OCI-LY7 (cell line): ENCODE results near the gene FMN1. TPM values are rescaled to one million over a fixed set of nuclear protein-coding genes. Genes with fewer than 3 reads are reported as not detected.

ENCODE experiments used
- BruUV-seq: library from RNA; stranded (reverse); fragments of 400-500 nt; replicated peaks from 2 replicates; lab custom pipeline; 2021; lab: Mats Ljungman, UMichigan
- CTCF ChIA-PET: fragments of 300-600 bp; sonication (Branson Sonifier 250); formaldehyde crosslinking; loops from one replicate; lab custom pipeline; 2022; ENCODE audit warnings: antibody characterized with exemption; ENCODE audit not compliant: unreplicated experiment; lab: Charles Lee
- POLR2A ChIA-PET: fragments of 300-600 bp; sonication (Branson Sonifier 250); formaldehyde crosslinking; loops from one replicate; lab custom pipeline; 2022; ENCODE audit warnings: antibody characterized with exemption; lab: Charles Lee
- DNase-seq: peaks from one replicate; pipeline ENCODE4 v3.0.0-alpha.2; 2015; ENCODE audit warnings: low spot score
- H2AFZ ChIP-seq: fragments of 200-600 bp; sonication (generic), shearing (Covaris generic); 2 replicates; pipeline ENCODE4 v1.6.1; 2014; ENCODE audit warnings: mild to moderate bottlenecking, antibody characterized with exemption, low read length, moderate library complexity
- H3K27ac ChIP-seq: fragments of 200-600 bp; sonication (generic); 2 replicates; pipeline ENCODE4 v1.5.1; 2014; ENCODE audit warnings: mixed run types, low read depth, mild to moderate bottlenecking, moderate library complexity, low read length, inconsistent platforms; ENCODE audit not compliant: poor library complexity, severe bottlenecking
- H3K36me3 ChIP-seq: fragments of 200-600 bp; sonication (generic); 2 replicates; pipeline ENCODE4 v1.6.1; 2014; ENCODE audit warnings: mild to moderate bottlenecking, antibody characterized with exemption, low read length, moderate library complexity, mixed read lengths; ENCODE audit not compliant: insufficient read depth
- H3K4me1 ChIP-seq: fragments of 200-600 bp; sonication (generic); 2 replicates; pipeline ENCODE4 v1.5.1; 2014; ENCODE audit warnings: mild to moderate bottlenecking, low read length; ENCODE audit not compliant: insufficient read depth, poor library complexity, severe bottlenecking
- H3K4me2 ChIP-seq: fragments of 200-600 bp; sonication (generic); 2 replicates; pipeline ENCODE4 v1.6.1; 2014; ENCODE audit warnings: mild to moderate bottlenecking, low read length
- H3K4me3 ChIP-seq: fragments of 200-600 bp; sonication (generic); 2 replicates; pipeline ENCODE4 v1.5.1; 2014; ENCODE audit warnings: mild to moderate bottlenecking, low read depth, low read length; ENCODE audit not compliant: poor library complexity, severe bottlenecking
- H3K79me2 ChIP-seq: fragments of 200-600 bp; sonication (generic); 2 replicates; pipeline ENCODE4 v1.6.1; 2016; ENCODE audit warnings: low read depth, mild to moderate bottlenecking, low read length, moderate library complexity, mixed read lengths; ENCODE audit not compliant: insufficient read depth
- H3K9me2 ChIP-seq: fragments of 200-600 bp; sonication (generic); 2 replicates; pipeline ENCODE4 v1.6.1; 2016; ENCODE audit warnings: mild to moderate bottlenecking, low read length, mixed read lengths; ENCODE audit not compliant: insufficient read depth
- H3K9me3 ChIP-seq: fragments of 200-600 bp; sonication (generic); 2 replicates; pipeline ENCODE4 v1.6.1; 2014; ENCODE audit warnings: mild to moderate bottlenecking, mixed run types, low read length, mixed read lengths
- H4K20me1 ChIP-seq: fragments of 200-600 bp; sonication (generic); 2 replicates; pipeline ENCODE4 v1.6.1; 2014; ENCODE audit warnings: mild to moderate bottlenecking, antibody characterized with exemption, low read length, moderate library complexity, mixed read lengths; ENCODE audit not compliant: insufficient read depth
- CTCF ChIP-seq: fragments of 200-600 bp; sonication (generic); conservative IDR thresholded peaks from 2 replicates; pipeline ENCODE4 v1.5.1; 2014; ENCODE audit warnings: mild to moderate bottlenecking, antibody characterized with exemption, low read length, moderate library complexity, mixed read lengths
- EZH2phosphoT487 ChIP-seq: fragments of 200-600 bp; sonication (generic); IDR thresholded peaks from 2 replicates; pipeline ENCODE4 v1.6.1; 2018; ENCODE audit warnings: low read depth, borderline replicate concordance, mild to moderate bottlenecking, mixed run types, antibody characterized with exemption, low read length, moderate library complexity, mixed read lengths
- intact Hi-C: fragments of 100-400 bp; cut with micrococcal nuclease; formaldehyde crosslinking; loops from one replicate; pipeline ENCODE4 v1.10.0; 2022; ENCODE audit not compliant: unreplicated experiment
- total RNA-seq, 2 experiments: library from RNA; depleted of rRNA in 1 of 2; stranded (reverse); fragments of >200 nt in 1 of 2; shearing (Covaris generic) in 1 of 2; gene quantifications; 2 replicates each; pipeline ENCODE4 v1.2.3, GENCODE V29; 2014 to 2022

FMN1 gene
- total RNA-seq, 2 experiments from 2014 or later = 3.2 to 4.2 TPM

DNA sequence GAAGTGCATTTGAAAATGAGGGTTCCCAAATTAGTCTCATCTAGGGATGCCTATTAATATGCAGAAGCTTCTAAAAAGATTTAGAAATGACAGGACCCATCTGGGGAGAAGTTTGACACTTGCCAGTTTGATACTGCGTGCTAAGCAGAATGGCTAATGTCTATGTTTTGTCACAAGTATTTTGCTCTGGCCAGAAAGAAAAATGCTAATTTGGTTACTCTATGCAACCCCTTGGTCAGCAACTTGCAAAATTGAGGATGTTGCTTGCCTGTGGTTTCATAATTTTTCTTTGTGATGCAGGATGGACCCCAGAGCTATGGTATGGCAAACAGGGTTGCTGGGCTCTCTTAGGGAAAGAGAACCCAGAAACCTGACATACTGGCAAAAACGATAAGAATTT lies 148.2 kb downstream of the FMN1 start:
- no peak overlapping the region for H2AFZ ChIP-seq
- H3K9me3 ChIP-seq = peaks cover 19% of the 10 kb centered on the region; the same call in 1 of the 2 replicates
- intact Hi-C loops = no loop called here
- ChIA-PET POLR2A (interaction anchor here (0.6 kb wide), 1 partner anchor 31 kb away, joined by 3 read pairs; no protein-coding TSS in a partner anchor), CTCF (no interaction called here)
- no peak overlapping the region for H3K4me3 ChIP-seq
- BruUV-seq = no TSS peak
- no peak for TF ChIP-seq EZH2phosphoT487
- TF ChIP-seq CTCF = no peak
- no peaks in the 10 kb centered on the region for H4K20me1 ChIP-seq
- no peak overlapping the region for H3K27ac ChIP-seq
- no peaks in the 10 kb centered on the region for H3K9me2 ChIP-seq
- no peaks in the 10 kb centered on the region for H3K36me3 ChIP-seq
- H3K79me2 ChIP-seq = no peaks in the 10 kb centered on the region
- H3K4me2 ChIP-seq = no peak overlapping the region
- H3K4me1 ChIP-seq = no peaks in the 10 kb centered on the region
- DNase-seq = no peak

- BruUV-seq = no TSS peak
- Histone ChIP-seq H3K36me3 (no peaks in the 10 kb centered on the region), H3K4me2 (no peak overlapping the region), H2AFZ (no peak overlapping the region), H3K4me1 (no peaks in the 10 kb centered on the region), H4K20me1 (no peaks in the 10 kb centered on the region), H3K79me2 (no peaks in the 10 kb centered on the region), H3K27ac (no peak overlapping the region), H3K9me2 (no peaks in the 10 kb centered on the region), H3K9me3 (peaks cover 14% of the 10 kb centered on the region; the same call in 1 of the 2 replicates), H3K4me3 (no peak overlapping the region)
- TF ChIP-seq EZH2phosphoT487 = no peak
- TF ChIP-seq CTCF = no peak
- no peak for DNase-seq
- ChIA-PET POLR2A (no interaction called here), CTCF (no interaction called here)
- intact Hi-C loops = no loop called here
These were observed 149.3 kb downstream of the FMN1 start for GRCh38 chr15:33045066-33045810.

DNA sequence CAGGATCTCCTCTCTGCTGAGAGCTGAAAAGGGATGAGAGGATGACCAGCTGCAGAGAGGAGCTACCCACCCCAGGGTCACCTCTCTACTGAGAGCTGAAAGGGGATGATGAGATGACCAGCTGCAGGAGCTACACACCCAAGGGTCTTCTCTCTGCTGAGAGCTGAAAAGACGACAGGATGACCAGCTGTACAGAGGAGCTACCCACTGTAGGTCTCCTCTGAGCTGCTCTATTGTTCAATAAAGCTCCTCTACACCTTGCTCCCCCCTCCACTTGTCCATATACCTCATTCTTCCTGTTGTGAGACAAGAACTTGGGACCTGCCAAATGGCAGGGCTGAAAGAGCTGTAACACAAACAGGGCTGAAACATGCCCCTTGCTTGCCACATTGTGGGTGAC lies 149.9 kb downstream of the FMN1 start:
- Histone ChIP-seq H3K9me3 (peaks cover 14% of the 10 kb centered on the region; the same call in 1 of the 2 replicates), H4K20me1 (no peaks in the 10 kb centered on the region), H3K4me3 (no peak overlapping the region), H3K4me2 (no peak overlapping the region), H2AFZ (no peak overlapping the region), H3K9me2 (no peaks in the 10 kb centered on the region), H3K27ac (no peak overlapping the region), H3K36me3 (no peaks in the 10 kb centered on the region), H3K4me1 (no peaks in the 10 kb centered on the region), H3K79me2 (no peaks in the 10 kb centered on the region)
- ChIA-PET POLR2A (no interaction called here), CTCF (no interaction called here)
- BruUV-seq = no TSS peak
- no peak for DNase-seq
- no peak for TF ChIP-seq CTCF
- TF ChIP-seq EZH2phosphoT487 = no peak
- intact Hi-C loops = no loop called here
